Measurements from ENCODE around the gene HSPA12A.

GRCh38 chr10:116697816-116698215, 44.5 kb downstream of the HSPA12A start:
- TF ChIP-seq CTCF (IDR thresholded peaks at IDR 0.05; ENCODE audit: insufficient read depth, low read depth, low read length) (no peak), EZH2 (IDR thresholded peaks at IDR 0.05; ENCODE audit: insufficient read depth, low read length) (no peak)
